NOMO-1 treated with dmso at 0.1 percent for 144 hours (cell line): ENCODE data around the gene CPZ.

Experiments used
- DNase-seq: peaks from one replicate; lab custom pipeline; 2025; ENCODE audit not compliant: unreplicated experiment; lab: John Stamatoyannopoulos, UW

CPZ gene

DNA sequence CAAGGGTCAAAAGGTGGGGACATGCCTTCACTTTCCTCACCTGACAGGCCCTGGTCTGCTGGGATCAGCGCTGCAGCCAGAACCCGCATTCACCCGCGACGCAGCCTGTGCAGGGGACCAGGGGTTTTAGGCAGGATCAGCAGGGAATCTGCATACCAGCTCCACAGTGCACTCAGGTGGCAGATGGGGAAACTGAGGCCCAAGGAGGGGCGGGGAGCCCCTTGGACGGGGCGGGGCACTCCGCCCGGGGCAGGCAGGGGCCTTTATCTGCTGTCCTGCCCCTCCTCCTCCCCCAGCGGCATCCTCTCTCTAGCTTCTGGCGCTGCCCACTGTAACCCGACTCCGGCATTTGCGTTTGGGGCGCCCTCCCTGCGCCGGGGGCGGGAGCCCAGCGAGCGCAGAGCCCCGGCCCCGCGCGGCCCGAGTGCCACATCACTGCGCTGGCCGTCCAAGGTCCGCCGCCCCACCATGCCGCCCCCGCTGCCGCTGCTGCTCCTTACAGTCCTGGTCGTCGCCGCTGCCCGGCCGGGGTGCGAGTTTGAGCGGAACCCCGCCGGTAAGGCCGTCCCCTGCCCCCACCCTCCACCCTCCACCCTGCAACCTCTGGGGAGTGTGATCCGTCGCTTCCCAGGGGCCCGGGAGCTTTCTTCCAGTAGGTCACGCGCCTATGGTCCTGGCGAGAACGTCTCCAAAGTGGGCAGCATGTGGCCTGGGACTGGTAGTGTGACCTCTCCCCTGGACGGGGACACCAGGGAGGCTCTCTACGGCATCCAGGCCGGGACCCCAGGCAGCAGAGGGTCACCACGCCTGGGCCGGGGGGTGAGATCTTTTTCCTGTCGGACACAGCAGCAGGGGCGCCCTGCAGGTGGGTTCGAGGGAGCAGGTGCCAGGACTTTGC lies at the start of gene CPZ:
CPZ (plus strand) TSS at position 400 of the 898 bp plus-strand sequence; CDS start at position 469, 69 bp downstream.
- DNase-seq: no peak

DNA sequence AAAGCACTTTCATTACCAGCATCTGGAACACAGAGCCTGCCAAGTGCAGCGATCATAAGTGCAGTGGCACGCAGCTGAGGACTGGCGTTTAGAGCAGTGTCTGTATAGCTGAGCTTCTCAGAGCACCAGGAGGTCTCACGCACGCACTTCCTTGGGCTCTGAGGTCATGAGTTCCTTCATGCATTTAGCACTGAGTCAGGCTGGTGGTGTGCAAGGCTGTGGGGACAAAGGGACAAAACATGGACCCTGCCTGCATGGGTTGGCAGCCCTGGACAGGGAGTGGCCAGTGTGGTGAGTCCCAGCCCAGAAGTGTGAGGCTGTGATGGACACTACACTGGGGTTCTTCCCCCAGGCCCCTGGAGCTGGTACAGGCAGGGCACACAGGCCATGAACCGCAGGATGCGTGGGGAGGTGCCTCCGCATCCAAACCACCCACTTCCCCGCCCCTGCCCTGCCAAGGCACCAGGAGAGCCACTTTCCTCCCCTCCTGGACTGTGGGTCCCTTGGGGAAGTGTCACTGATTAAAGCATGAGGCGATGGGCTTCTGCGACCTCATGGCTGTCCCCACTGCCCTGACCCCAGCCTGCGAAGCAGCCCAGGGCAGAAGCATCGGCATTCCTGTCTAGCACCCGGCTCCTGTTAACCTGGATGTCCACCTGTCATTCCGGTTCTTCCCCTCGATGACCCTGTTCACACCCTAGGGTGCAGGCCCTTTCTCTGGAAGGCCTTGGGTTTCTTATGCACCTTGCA lies 49.6 kb upstream of the CPZ start:
- no peak for DNase-seq

DNA sequence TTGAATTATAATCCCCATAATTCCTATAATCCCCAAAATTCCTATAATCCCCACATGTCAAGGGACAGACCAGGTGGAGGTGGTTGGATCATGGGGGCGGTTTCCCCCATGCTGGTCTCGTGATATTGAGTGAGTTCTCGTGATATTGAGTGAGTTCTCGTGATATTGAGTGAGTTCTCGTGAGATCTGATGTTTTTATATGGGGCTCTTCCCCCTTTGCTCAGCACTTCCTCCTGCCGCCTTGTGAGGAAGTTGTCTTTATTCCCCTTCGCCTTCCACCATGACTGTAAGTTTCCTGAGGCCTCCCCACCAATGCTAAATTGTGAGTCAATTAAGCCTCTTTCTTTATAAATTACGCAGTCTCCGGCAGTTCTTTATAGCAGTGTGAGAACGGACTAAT lies 48.9 kb upstream of the CPZ start:
- no peak for DNase-seq

DNA sequence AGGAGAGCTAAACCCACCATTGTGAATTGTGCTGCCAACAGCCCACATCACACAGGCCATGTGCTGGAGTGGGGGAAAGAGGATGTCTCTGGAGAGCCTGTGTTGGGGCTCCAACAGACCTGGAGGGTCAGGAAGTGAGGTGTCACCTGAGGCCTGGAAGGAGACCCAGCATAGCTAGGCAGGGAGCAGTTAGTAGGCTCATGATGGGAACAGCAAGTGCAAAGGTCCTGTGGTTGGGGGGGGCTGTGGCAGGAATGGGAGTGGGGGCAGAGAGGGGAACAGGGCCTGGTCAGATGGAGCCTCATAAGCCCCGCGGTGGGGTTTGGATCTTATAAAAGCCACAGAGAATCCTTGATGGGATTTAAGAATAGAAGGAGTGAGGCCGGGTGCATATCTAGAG lies 48.3 kb upstream of the CPZ start:
- DNase-seq: no peak

DNA sequence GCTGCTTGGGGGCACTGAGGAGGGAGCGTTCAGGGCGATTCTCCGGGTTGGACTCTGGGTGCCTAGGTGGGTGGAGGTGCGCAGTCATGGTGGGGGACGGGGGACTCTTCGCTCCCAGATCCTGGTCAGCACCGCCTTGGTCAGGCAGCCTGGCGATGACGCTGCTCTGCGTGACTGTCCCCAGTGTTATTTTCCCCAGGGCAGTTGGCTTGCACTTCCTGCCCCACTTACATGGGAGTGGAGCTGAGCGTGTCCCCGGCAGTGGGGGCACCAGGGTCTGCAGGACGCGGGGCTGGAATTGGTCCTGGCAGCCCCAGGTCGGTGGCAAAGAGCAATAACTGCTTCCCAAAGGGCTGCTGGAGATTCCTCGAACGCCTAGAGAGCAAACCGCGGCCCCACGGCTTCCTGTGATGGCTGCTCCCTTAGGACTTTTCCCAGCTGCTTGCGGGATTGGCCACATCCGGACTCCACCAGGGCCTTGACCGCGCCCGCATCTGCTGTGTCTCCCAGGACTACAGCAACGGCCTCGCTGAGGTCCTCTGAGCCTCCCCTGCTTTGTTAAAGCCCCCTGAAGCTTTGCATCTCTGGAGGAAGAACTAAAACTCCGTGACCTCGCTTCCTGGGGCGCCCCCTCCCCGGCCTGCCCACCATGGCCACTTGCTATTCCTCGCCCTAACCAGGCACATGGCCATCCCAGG lies 47.7 kb upstream of the CPZ start:
- DNase-seq: no peak

DNA sequence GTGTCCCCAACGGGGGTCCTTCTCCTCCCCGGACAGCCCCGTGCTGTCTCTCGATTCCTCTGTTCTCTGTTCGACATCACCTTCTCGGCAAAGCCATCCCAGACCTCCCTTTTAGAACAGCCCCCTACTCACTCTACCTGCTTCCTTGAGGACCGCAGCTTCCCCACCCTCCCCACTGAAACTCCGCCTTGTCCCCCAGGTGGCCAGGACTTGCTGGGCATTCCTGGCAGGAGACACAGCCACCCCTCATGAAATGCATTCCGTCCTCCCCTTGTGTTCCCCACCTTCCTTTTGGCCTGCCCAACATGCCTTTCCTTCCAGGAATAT lies 47.2 kb upstream of the CPZ start:
- DNase-seq: no peak

DNA sequence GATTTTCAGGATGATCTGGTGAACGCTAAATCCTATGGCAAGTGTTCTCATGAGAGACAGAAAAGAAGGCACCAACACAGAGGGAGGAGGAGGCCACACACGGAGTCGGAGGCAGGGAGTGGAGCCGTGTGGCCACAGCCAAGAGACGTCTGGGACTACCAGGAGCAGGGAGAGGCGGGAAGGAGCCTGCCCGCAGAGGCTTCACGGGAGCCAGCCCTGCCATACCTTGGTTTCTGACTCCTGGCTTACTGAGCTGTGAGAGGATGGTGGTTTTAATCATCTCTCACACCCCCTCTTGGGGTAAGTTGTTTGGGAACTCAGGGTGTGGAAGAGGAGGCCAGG lies 45.8 kb upstream of the CPZ start:
- no peak for DNase-seq

DNA sequence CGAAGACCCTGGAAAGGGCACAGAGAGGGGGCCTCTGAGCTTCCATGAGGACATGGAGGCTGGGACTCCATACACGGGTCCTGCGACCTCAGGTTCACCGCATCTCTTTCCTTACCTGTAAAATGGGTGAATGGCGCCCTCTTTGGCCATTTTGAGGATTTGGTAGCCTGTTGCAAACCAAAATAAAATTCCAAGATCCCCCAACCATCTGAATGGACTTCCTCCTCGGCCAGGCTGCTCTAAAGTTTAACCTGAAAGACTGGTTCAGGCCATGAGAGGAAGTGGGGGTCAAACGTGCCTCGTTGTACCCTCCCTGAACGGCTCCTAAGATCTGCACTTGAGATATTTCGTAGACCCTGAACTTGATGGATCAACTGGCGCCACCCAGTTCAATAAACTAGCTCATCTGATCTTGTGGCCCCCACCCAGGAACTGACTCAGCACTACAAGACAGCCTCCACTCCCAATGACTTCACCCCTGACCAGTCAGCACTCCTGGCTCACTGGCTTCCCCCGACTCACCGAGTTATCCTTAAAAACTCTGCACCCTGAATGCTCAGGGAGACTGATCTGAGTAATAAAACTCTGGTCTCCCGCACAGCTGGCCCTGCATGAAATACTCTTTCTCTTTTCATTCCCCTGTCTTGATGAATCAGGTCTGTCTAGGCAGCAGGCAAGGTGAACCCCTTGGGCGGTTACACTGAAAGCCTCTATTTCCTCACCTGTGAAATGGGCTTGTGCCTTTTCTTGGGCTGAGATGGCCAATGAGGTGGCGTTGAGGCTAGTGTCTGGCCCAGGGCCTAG lies 45.3 kb upstream of the CPZ start:
- no peak for DNase-seq

DNA sequence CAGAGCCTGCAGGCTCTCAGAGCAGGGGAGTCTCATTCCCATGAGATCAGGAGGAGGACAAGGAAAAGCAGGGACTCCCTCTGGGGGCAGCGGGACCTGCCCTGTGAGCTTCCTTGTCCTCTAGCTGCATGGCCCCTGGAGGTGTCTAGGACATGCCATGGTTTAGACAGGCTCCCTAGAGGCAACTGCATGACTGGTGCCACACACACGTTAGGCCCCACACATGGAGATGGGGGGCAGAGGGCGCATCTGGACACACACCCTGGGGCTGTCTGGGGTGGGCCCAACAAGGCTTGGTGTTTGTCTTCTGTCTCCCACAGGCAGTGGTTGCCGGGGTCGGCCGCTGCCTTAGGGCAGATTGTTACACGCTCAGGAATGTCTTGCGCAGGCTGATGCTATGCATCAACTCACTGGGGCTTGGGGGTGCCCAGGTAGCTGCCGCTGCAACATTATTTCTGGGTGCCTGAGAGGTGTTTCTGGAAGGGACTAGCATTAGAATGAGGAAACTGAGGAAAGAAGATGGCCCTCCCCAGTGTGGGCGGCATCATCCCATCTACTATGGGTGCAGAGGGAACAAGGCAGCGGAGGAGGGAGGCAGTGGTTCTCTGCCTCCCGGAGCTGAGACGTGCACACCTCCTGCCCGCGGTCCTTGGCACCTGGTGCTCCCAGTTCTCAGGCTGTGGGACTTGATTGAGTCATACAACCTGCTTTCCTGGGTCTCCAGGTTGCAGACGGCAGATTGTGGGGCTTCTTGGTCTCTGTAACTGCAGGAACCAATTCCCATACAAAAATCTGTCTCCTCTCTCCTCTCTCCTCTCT lies 44.4 kb upstream of the CPZ start:
- DNase-seq: no peak

DNA sequence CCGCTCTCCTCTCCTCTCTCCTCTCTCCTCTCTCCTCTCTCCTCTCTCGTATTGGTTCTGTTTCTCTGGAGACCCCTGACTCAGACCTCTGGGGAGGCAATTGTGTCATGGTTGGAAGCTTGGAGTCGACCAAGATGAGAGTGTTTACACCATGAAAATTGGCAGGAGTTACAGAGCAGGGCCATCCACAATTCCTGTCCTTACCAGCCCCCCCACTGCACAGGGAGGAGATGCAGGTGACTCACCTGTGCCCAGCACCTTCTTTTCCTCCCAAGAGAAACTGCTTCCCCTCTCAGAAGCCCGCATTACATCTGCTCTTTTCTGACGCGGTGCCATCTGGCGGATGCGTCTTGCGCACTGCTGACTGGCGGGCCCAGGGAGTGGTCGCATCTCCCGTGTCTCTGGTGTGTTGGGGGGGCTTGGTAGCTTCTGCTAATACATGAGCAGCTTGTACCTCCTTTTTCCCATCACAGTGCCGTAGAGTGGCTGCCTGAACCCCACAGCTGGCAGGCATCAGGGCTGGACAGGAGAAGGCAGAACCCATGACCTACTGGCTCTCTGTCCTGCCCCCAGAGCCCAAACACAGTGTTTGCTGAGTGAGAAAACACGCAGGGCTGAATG lies 43.7 kb upstream of the CPZ start:
- no peak for DNase-seq

DNA sequence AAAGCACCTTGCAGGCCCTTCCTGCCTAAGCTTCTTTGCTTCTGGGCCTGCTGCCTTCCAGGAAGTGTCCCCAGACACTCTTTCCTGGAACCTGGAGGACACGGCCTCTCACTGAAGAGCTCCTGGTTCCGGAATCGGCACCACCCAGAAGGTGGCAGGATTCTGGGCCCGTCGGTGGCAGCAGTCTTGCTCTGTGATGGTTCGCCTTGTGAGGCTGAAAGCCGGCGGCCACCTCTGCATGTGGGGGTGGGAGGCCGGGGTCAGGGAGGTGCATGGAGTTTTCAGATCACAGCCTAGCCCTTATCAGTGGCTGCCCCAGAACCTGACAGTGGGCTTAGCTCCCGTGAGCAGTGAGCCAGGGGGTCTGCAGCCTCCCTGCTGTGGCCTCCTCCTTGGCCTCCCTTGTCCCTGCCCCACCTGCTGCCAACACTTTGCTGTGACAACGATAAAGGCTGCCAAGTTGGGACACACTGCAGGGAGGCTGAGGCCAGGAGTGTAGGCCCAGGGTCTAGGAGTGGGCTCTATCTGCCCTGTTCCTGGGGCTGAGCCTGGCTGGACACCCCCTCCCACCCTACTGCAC lies 43.1 kb upstream of the CPZ start:
- DNase-seq: no peak

DNA sequence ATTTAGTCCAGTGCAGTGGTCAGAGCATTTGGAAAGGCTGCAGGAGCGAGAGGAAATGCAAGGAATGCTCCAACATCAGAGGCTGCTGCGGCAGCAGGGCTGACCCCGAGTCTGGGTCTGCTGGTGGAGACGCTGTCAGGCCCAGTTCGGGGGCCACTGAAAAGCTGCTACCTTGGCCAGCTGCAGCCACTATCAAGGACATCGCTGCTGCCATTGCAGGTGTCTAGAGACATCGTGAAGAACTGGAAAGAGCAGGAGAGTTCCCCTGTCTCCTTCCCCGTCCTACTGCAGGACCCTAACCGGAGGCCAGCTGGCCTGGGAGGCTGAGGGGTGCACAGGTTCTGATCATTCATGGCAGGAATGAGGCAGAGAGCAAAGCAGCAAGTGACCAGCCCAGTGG lies 41.9 kb upstream of the CPZ start:
- DNase-seq: no peak

DNA sequence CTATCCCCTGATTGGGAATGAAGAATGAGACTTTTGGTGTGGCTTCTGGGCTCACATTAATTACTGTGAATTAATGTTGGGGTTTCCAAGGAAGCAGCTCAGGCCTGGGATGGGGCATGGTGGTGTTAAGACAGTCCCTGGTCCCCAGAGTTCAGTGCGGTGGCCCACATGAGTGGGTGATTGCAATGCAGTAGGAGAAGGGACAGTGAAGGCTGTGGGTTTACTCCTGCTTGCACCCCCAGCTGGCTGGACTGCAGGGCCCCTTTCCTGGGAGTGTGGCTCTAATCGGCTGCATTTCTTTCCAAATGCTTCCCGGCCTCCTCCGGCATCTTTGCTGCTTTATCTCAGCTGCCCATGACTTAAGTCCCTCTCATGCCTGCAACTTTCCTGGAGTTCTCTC lies 40.5 kb upstream of the CPZ start:
- no peak for DNase-seq

DNA sequence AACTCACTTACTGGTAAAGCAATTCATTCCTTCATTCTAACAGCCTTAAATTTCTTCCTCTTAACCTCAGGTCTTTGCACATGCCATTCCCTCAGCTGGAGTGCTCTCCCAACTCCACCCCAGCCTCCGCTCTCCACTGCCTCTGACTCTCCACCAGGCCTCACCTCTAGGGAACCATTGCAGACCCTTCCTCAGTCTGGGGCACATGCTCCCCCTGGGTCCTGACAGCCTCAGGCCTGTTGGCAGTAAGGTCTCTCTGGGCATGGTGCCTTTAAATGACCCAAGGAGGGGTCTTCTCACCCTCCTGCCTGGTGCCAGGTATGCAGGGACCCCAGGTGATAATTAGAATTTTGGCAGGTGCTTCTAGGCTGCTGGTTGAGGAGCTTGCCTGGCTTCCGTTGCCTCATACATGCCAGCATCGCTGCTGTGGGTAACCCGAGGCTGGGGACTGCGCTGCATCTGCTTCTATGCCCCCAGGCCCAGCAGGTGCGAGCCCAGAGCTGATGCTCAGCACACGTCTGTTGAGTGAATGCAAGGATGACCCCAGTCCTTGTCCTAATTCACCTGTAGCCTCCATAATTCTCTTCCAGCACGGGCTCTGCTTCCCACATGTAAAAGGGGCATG lies 39.9 kb upstream of the CPZ start:
- DNase-seq: no peak

DNA sequence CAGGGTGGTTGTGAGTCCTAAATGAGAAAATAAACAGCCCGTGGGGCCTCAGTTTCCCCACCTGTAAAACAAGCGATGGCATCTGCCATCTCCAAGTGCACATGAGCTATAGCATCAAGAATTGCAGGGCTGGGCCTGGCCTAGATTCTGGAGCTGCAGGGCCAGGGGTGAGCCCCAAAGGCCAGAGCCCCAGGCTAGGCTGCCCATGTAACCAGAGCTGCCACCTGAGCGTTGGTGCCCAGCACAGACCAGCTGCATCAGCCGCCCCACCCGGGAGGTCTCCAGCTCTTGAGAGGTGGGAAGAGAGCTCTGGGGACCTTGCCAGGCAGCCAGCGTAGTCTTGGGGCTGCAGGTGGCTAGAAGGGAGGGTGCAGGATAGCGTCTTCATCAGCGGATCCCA lies 39.3 kb upstream of the CPZ start:
- no peak for DNase-seq

DNA sequence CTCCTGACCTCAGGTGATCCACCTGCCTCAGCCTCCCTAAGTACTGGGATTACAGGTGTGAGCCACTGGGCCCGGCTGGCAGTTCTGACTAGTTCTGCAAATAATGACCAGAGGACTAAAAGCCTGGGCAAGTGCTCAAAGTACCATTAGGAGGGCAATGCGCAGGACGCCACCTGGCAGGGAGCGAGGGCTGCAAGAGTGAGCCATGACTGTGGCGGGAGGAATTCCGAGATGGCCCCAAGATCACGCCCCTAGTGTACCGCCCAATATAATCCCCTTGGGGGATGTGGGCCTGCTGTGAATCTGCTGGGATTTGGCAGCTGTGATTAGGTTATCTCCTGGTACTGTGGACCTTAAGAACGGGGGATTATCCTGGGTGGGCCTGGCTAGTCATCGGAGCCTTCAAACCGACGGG lies 38.6 kb upstream of the CPZ start:
- DNase-seq: no peak

DNA sequence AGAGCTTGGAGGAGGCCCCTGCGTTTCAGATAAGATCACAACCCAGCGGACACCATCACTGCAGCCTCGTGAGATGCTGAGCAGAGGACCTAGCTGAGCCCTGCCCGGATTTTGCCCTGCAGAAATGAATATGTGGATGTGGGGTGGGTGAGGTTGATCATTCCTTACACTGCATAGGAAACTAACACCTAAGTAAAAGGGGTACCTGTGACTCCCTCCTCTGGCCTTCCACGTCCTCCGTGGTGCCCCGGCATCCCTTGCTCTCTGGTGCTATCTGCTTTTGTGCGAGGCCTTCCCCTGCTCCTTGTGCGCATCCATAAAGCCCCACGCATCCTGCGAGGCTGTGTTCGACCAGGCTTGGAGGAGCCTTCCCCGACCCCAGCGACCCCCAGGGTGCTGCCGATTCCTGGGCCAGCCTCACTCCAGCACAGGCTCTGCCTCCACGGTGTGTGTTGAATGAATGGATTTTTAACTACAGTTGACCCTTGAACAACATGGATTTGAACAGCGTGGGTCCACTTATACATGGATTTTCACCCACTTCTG lies 37.9 kb upstream of the CPZ start:
- no peak for DNase-seq

DNA sequence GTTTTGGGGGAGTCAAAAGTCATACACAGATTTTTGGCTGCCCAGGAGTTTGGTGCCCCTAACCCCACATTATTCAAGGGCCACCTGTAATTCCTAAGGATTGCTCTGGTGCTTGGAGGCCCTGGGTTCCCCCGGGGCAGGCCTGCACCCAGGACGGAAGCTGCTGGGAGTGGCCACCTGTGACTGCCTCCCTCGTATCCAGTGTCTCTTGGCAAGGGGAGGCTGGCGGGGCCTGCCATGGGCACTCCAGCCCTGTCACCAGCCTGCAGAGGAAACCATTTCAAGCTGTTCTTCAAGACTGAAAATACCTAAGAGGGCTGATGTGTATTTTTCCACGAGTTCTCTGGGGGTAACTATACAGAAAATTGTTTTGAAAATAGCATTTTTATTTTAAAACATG lies 36.8 kb upstream of the CPZ start:
- no peak for DNase-seq
